SK-N-MC (cell line): ENCODE data around the gene NMNAT2.
A peak's percentile ranks its signal among the peaks of the same experiment; 100 is the strongest.

Source experiments
- DNase-seq: peaks from one replicate; pipeline ENCODE4 v3.0.0-alpha.2; 2011; ENCODE audit warnings: low read depth, low spot score
- H3K27ac ChIP-seq: fragments of 200-600 bp; sonication (generic); 2 replicates; pipeline ENCODE4 v1.5.1; 2016; ENCODE audit warnings: mixed run types
- H3K36me3 ChIP-seq: fragments of 200-600 bp; sonication (generic); 2 replicates; pipeline ENCODE4 v1.6.1; 2017; ENCODE audit warnings: antibody characterized with exemption, low read length, mixed read lengths; ENCODE audit not compliant: insufficient read depth
- H3K4me3 ChIP-seq: fragments of 200-600 bp; sonication (generic); 2 replicates; pipeline ENCODE4 v1.5.1; 2016
- H3K9ac ChIP-seq: fragments of 200-600 bp; sonication (generic); 2 replicates; pipeline ENCODE4 v1.8.0; 2017; ENCODE audit warnings: mixed run types, mixed read lengths; ENCODE audit not compliant: insufficient read length
- H3K9me3 ChIP-seq: fragments of 200-600 bp; sonication (generic); 2 replicates; pipeline ENCODE4 v1.6.1; 2017; ENCODE audit warnings: low read depth, mild to moderate bottlenecking, antibody characterized with exemption, low read length, moderate library complexity, mixed read lengths
- EZH2 ChIP-seq: fragments of 200-600 bp; sonication (generic); IDR thresholded peaks from one replicate; pipeline ENCODE4 v1.6.1; 2017; ENCODE audit warnings: antibody characterized with exemption
- FOXP2 ChIP-seq: optimal IDR thresholded peaks from 2 replicates; pipeline ENCODE3; 2011; ENCODE audit warnings: mild to moderate bottlenecking, moderate library complexity; ENCODE audit not compliant: insufficient read depth; ENCODE audit errors: extremely low read length, control extremely low read depth
- POLR2AphosphoS5 ChIP-seq: IDR thresholded peaks from 2 replicates; pipeline ENCODE4 v1.6.1; 2012; ENCODE audit warnings: mild to moderate bottlenecking, low read depth, low read length, borderline replicate concordance

Gene NMNAT2

GRCh38 chr1:183349201-183349711 is 68.9 kb downstream of the NMNAT2 start:
- no peaks in the 10 kb centered on the region for H3K36me3 ChIP-seq
- no peaks in the 10 kb centered on the region for H3K9me3 ChIP-seq
- peak overlapping the region; percentile 84 for H3K27ac ChIP-seq
- DNase-seq, result peak; percentile 94
- peak overlapping the region; percentile 58 for H3K4me3 ChIP-seq
- TF ChIP-seq EZH2 (no peak), FOXP2 (peak; percentile 83), POLR2AphosphoS5 (peak; percentile 51; the same call in 1 of the 2 replicates)
- no peak overlapping the region for H3K9ac ChIP-seq

DNA sequence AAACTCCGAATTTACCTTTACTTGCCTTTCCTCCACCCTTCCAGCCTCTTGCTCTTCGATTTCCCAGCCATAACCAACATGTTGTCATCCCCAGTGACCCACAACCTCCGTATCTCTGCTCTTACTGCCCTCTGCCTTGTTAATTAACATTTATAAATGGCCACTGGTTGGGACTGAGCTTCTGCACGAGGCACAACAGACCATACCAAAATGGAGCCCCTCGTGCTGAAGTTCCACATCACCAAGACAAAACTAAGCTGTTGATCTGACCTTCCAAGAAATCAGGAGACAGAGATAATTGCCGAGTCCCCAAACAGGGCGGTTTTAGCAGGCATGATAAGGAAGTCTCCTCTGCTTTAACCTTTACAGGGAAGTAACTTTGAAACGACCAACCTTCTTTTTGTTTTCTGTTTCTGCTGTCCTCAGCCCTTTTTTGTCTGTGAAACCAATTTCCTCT is 71.9 kb downstream of the NMNAT2 start:
- Histone ChIP-seq H3K9me3 (no peaks in the 10 kb centered on the region), H3K36me3 (no peaks in the 10 kb centered on the region), H3K4me3 (no peak overlapping the region), H3K27ac (no peak overlapping the region), H3K9ac (no peak overlapping the region)
- no peak for DNase-seq
- TF ChIP-seq EZH2 (no peak), POLR2AphosphoS5 (no peak), FOXP2 (no peak)

- Histone ChIP-seq H3K27ac (no peak overlapping the region), H3K9me3 (no peaks in the 10 kb centered on the region), H3K9ac (no peak overlapping the region), H3K4me3 (no peak overlapping the region), H3K36me3 (no peaks in the 10 kb centered on the region)
- DNase-seq, result no peak
- no peak for TF ChIP-seq FOXP2
These were observed 78.5 kb downstream of the NMNAT2 start for GRCh38 chr1:183339556-183340167.

GRCh38 chr1:183331091-183331742 is 87.0 kb downstream of the NMNAT2 start:
- Histone ChIP-seq H3K27ac (peak overlapping the region; percentile 81), H3K9ac (no peak overlapping the region), H3K4me3 (peak overlapping the region; percentile 53)

DNA sequence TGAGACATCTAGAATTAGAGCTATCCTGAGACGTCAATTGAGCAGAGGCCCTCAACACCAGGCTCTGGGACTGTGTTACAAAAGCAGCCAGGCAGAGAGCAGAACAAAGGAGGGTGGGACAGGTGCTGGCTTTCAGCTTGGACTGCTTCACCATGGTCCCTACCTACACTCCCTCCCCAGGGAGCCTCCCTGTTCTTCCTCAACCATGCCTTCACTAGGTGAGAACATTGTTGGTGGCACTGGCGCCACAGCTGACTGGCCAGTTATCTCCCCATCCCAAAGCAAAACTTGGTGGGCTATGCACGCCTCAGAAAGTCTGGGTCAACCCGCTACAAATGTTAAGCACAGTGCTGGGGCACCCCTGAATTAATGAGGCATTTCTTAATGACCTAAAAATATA is 87.8 kb downstream of the NMNAT2 start:
- no peak overlapping the region for H3K9ac ChIP-seq
- no peak for DNase-seq
- H3K4me3 ChIP-seq, result no peak overlapping the region

More at GRCh38 chr1:183331091-183331742, 87.0 kb downstream of the NMNAT2 start:
- Histone ChIP-seq H3K36me3 (no peaks in the 10 kb centered on the region), H3K9me3 (no peaks in the 10 kb centered on the region)
- DNase-seq, result no peak
- no peak for TF ChIP-seq FOXP2
- no peak for TF ChIP-seq EZH2
- no peak for TF ChIP-seq POLR2AphosphoS5

DNA sequence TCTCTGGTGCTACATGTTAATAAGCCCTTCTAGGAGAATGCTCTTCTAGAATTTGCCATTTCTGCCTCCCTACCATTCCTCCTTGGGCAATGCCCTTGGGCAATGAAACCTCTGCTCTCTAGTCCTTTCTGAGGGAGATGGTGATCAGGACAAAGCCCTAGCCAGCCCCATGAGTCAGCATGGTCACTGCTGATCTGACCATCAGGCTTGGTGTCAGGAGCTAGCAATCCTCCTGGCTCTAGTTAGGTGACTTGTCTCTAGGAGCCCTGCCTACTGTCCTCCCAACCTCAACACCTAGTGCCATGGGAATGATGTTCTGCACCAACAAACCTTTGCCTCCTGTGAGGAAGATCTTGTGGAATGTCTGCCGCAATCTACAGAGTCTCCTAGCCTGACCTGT is 89.8 kb downstream of the NMNAT2 start:
- Histone ChIP-seq H3K36me3 (no peaks in the 10 kb centered on the region), H3K27ac (no peak overlapping the region), H3K9me3 (no peaks in the 10 kb centered on the region), H3K9ac (no peak overlapping the region), H3K4me3 (no peak overlapping the region)
- TF ChIP-seq EZH2 (no peak), POLR2AphosphoS5 (no peak)
- DNase-seq, result no peak

More for the DNA sequence above, 87.8 kb downstream of the NMNAT2 start:
- H3K27ac ChIP-seq, result peak overlapping the region; percentile 74; the same call in 1 of the 2 replicates
- H3K9me3 ChIP-seq, result no peaks in the 10 kb centered on the region
- H3K36me3 ChIP-seq, result no peaks in the 10 kb centered on the region
- TF ChIP-seq FOXP2, result no peak
- no peak for TF ChIP-seq EZH2
- no peak for TF ChIP-seq POLR2AphosphoS5

DNA sequence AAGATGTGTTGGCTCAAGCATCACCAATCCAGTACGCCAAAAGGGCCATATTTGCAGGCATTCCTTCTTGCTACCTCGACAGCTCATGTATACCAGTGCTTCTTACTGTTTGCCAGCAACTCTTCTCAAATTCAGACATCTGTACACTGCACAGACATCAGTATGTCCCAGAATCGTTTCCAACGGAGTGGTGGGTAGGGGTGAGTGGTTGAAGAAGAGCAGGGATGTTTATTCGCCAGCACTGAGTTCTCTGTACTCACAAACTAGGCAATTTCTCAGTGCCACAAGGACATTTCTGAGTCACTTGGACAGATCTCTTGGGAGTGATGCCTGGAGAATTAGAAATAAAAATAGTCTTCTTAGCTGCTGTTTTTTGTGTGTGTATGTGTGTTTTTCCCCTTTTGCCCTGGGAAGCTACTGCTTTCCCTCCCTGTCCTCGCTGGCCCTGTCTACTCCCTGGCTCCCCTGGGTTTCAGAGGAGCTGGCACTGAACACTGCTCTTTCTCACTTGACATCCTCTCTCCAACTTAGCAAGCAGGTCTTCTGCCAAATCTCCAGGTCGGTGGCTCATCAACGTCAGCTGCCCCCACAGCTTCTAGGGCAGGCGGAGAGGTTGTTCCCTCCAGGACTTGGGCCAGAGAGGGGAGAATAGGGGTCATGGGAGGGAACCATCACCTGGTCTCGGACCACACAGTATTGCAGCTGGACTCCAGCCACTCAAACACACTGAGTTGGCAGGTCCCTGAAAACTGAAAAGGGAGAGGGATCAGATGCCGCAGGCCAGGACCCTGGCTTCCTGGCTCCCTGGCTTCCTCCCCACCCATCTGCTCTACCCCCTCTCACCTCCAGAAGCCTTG is 90.5 kb downstream of the NMNAT2 start:
- H3K36me3 ChIP-seq, result no peaks in the 10 kb centered on the region
- no peak for DNase-seq
- no peak for TF ChIP-seq EZH2
- TF ChIP-seq POLR2AphosphoS5, result no peak
- TF ChIP-seq FOXP2, result no peak
- H3K27ac ChIP-seq, result no peak overlapping the region
- H3K9me3 ChIP-seq, result no peaks in the 10 kb centered on the region
- H3K9ac ChIP-seq, result no peak overlapping the region
- H3K4me3 ChIP-seq, result no peak overlapping the region
